WERI-Rb-1 (cell line): Measurements from ENCODE around the gene RTN4.
A peak's percentile ranks its signal among the peaks of the same experiment; 100 is the strongest.

ENCODE experiments used
- DNase-seq: peaks from one replicate; pipeline ENCODE4 v3.0.0-alpha.2; 2020
- H3K27ac ChIP-seq: fragments of 250-450 bp; sonication (Bioruptor Pico); 2 replicates; pipeline ENCODE4 v1.5.1; 2020; ENCODE audit warnings: mild to moderate bottlenecking, moderate library complexity
- H3K27me3 ChIP-seq: fragments of 250-450 bp; sonication (Bioruptor Pico); 2 replicates; pipeline ENCODE4 v1.5.1; 2021; ENCODE audit warnings: mild to moderate bottlenecking, low read depth, moderate library complexity; ENCODE audit not compliant: insufficient read depth, severe bottlenecking
- H3K36me3 ChIP-seq: fragments of 250-450 bp; sonication (Bioruptor Pico); 2 replicates; pipeline ENCODE4 v1.5.1; 2020; ENCODE audit warnings: mild to moderate bottlenecking, moderate library complexity
- H3K4me3 ChIP-seq: 2 replicates; pipeline ENCODE4 v1.5.1; 2011; ENCODE audit warnings: low read depth, mild to moderate bottlenecking, control low read depth, low read length
- H3K9me3 ChIP-seq: fragments of 250-450 bp; sonication (Bioruptor Pico); 2 replicates; pipeline ENCODE4 v1.5.1; 2021; ENCODE audit warnings: mild to moderate bottlenecking, moderate library complexity; ENCODE audit not compliant: severe bottlenecking
- TF ChIP-seq, protein P1 (sequence below): IDR thresholded peaks from 2 replicates; pipeline ENCODE4 v1.5.1; 2011; ENCODE audit warnings: low read depth, mild to moderate bottlenecking, control low read depth, inconsistent platforms, low read length

Gene RTN4

DNA sequence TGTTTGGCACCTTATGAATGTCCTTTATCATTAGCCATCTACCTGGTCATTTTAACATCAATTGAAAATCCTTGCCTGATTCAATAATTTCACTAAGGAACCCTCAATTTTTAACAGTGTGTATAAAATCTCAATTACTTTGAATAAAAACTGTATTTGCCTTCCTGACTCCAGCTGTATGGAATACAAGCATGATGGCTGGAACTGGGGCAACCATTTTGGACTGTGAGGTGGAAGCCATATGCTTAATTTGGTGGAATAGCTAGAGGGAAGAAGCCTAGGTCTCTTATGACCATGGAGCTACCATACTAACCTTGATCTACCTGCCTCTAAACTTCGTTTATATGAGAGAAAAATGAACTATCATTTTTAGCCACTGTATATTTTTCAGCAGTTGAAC, 12.5 kb upstream of the RTN4 start:
- Histone ChIP-seq H3K9me3 (no peaks in the 10 kb centered on the region), H3K4me3 (no peak overlapping the region), H3K36me3 (no peaks in the 10 kb centered on the region), H3K27ac (peak overlapping the region; percentile 40; the same call in 1 of the 2 replicates), H3K27me3 (no peaks in the 10 kb centered on the region)
- no peak for DNase-seq
- TF ChIP-seq, protein P1, sequence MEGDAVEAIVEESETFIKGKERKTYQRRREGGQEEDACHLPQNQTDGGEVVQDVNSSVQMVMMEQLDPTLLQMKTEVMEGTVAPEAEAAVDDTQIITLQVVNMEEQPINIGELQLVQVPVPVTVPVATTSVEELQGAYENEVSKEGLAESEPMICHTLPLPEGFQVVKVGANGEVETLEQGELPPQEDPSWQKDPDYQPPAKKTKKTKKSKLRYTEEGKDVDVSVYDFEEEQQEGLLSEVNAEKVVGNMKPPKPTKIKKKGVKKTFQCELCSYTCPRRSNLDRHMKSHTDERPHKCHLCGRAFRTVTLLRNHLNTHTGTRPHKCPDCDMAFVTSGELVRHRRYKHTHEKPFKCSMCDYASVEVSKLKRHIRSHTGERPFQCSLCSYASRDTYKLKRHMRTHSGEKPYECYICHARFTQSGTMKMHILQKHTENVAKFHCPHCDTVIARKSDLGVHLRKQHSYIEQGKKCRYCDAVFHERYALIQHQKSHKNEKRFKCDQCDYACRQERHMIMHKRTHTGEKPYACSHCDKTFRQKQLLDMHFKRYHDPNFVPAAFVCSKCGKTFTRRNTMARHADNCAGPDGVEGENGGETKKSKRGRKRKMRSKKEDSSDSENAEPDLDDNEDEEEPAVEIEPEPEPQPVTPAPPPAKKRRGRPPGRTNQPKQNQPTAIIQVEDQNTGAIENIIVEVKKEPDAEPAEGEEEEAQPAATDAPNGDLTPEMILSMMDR = no peak

DNA sequence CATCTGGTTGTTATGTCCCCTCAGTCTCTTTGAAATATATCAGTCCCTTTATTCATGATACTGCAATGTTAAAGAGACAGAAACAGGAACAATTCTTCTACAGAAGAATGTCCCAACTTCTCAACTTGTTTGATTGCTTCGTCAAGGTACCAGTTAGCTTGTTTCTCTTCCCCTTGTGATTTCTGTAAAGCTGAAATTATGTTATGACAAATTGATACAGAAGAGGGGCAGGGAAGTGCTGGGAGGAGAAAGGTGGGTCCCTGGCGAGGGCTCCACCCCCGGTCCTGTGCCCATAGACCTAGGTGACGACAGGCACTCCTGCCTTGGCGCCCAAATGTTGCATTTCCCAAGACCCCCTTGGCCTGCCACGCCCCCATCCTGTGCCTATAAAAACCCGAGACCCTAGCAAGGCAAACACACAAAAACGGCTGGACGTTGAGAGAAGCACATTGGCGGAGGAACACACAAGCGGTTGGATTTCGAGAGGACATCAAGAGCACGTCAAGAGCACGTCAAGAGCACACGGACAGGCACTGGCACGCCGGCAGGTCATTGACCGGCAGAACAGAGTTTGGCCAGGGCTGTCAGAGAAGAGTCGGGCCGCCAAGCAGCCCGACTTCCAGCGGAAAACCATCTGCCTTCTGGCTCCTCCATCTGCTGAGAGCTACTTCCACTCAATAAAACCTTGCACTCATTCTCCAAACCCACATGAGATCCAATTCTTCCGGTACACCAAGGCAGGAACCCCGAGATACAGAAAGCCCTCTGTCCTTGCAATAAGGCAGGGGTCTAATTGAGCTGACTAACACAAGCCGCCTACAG, 11.5 kb upstream of the RTN4 start:
- Histone ChIP-seq H3K4me3 (no peak overlapping the region), H3K27me3 (no peaks in the 10 kb centered on the region), H3K36me3 (no peaks in the 10 kb centered on the region), H3K27ac (no peak overlapping the region), H3K9me3 (no peaks in the 10 kb centered on the region)
- TF ChIP-seq, protein P1 = no peak
- DNase-seq = no peak

DNA sequence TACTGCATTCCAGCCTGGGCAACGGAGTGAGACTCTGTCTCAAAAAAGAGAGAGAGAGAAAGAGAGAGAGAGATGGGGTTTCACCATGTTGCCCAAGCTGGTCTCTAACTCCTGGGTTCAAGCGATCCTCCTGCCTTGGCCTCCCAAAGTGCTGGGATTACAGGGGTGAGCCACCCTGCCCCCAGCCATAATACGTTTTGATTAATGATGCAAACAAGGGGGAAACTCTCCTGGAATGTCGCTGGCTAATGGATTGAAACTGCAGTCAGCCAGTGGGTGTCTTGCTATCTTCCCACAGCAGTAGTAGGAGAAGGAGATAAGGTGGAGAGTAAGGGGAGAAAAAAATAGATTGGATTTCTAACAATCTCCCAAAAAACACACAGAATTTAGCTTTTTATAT, 9.5 kb upstream of the RTN4 start:
- Histone ChIP-seq H3K36me3 (no peaks in the 10 kb centered on the region), H3K27me3 (no peaks in the 10 kb centered on the region), H3K4me3 (no peak overlapping the region), H3K9me3 (no peaks in the 10 kb centered on the region), H3K27ac (no peak overlapping the region)
- TF ChIP-seq, protein P1 = no peak
- no peak for DNase-seq

DNA sequence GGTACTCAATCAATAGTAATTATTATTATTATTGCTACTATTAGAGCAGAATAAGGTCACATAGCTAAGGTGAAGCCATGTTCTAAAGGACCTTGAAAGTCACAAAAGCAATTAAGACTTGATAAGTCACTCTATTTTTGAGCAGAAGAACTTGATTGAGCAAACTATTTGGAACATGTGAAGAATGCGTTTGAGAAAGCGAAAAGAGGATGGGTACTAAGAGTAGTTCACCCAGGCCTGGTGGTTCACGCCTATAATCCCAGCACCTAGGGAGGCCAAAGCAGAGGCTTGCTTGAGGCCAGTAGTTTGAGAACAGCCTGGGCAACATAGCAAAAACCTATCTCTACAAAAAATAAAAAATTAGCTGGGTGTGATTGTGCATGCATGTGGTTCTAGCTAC, 7.2 kb upstream of the RTN4 start:
- no peak for DNase-seq
- Histone ChIP-seq H3K27me3 (no peaks in the 10 kb centered on the region), H3K9me3 (no peaks in the 10 kb centered on the region), H3K27ac (no peak overlapping the region), H3K36me3 (no peaks in the 10 kb centered on the region), H3K4me3 (no peak overlapping the region)
- TF ChIP-seq, protein P1 = no peak

DNA sequence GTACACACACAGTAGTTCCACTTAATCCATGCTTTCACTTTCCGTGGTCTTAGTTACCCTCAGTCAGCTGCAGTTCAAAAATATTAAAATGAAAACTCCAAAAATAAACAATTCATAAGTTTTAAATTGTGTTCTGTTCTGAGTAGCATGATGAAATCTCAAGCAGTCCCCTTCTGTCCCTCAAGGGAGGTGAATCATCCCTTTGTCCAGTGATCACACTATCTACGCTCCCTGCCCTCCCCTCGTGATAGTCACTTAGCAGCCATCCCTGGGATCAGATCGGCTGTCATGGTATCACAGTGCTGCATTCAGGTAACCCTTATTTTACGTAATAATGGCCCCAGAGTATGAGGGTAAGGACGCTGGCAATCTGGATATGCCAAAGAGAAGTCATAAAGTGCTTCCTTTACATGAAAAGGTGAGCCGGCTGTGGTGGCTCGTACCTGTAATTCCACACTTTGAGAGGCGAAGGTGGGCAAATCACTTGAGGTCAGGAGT, 5.8 kb upstream of the RTN4 start:
- TF ChIP-seq, protein P1 = no peak

More for the DNA sequence above, 5.8 kb upstream of the RTN4 start:
- Histone ChIP-seq H3K27ac (no peak overlapping the region), H3K4me3 (no peak overlapping the region), H3K36me3 (no peaks in the 10 kb centered on the region), H3K9me3 (no peaks in the 10 kb centered on the region), H3K27me3 (no peaks in the 10 kb centered on the region)
- DNase-seq = no peak
